H1 (cell line): Measurements from ENCODE around the gene DENND1A. TPM values are rescaled to one million over a fixed set of nuclear protein-coding genes. Genes with fewer than 3 reads are reported as not detected.

ENCODE experiments used
- CTCF ChIA-PET: fragments of 300-600 bp; sonication (Branson Sonifier 250); formaldehyde crosslinking; loops from one replicate; lab custom pipeline; 2021; ENCODE audit not compliant: partially characterized antibody; lab: Charles Lee
- POLR2A ChIA-PET: fragments of 300-600 bp; sonication (Branson Sonifier 250); formaldehyde crosslinking; loops from one replicate; lab custom pipeline; 2021; ENCODE audit warnings: inconsistent platforms; ENCODE audit not compliant: partially characterized antibody; lab: Charles Lee
- DNase-seq, 2 experiments: peaks; one replicate each; pipeline versions ENCODE4 v3.0.0 to v3.0.0-alpha.2; 2010 to 2022; ENCODE audit warnings: low spot score in 2 of 2, low read depth in 1 of 2, mixed read lengths in 1 of 2
- FAIRE-seq: peaks from 2 replicates; lab custom pipeline; 2011; peaks lifted over from hg19 to GRCh38; lab: Jason Lieb, UNC
- H2AFZ ChIP-seq: 2 replicates; pipeline ENCODE4 v1.8.1; 2012; ENCODE audit warnings: low read length, inconsistent platforms
- H2AK5ac ChIP-seq: 2 replicates; pipeline ENCODE4 v1.6.1; 2013; ENCODE audit warnings: low read depth, low read length
- H2BK120ac ChIP-seq: replicated peaks from 2 replicates; pipeline ENCODE3; 2013; ENCODE audit warnings: low read depth, low read length, inconsistent platforms
- H2BK12ac ChIP-seq: 2 replicates; pipeline ENCODE4 v1.6.1; 2013; ENCODE audit warnings: low read depth, low read length
- H2BK15ac ChIP-seq: 2 replicates; pipeline ENCODE4 v1.6.1; 2013; ENCODE audit warnings: low read length
- H2BK20ac ChIP-seq: 2 replicates; pipeline ENCODE4 v1.6.1; 2013; ENCODE audit warnings: low read length
- H2BK5ac ChIP-seq: 2 replicates; pipeline ENCODE4 v1.6.1; 2013; ENCODE audit warnings: low read depth, low read length
- H3K14ac ChIP-seq: 2 replicates; pipeline ENCODE4 v1.6.1; 2013; ENCODE audit warnings: inconsistent platforms; ENCODE audit not compliant: insufficient read length
- H3K18ac ChIP-seq: 2 replicates; pipeline ENCODE4 v1.6.1; 2013; ENCODE audit warnings: low read length; ENCODE audit errors: extremely low read depth
- H3K23ac ChIP-seq: 2 replicates; pipeline ENCODE4 v1.6.1; 2013; ENCODE audit warnings: inconsistent platforms; ENCODE audit not compliant: insufficient read length
- H3K23me2 ChIP-seq: 2 replicates; pipeline ENCODE4 v1.6.1; 2013; ENCODE audit warnings: low read depth, low read length
- H3K27ac ChIP-seq: 2 replicates; pipeline ENCODE4 v1.6.1; 2011; ENCODE audit warnings: low read depth, low read length, inconsistent platforms
- H3K27me3 ChIP-seq, 4 experiments: replicated peaks in 1 of 4; 1 replicate in 1 of 4; 2 replicates in 3 of 4; pipeline versions ENCODE4 v1.6.1 to v1.8.1; 2011 to 2013; ENCODE audit warnings: low read length in 3 of 4, mild to moderate bottlenecking in 3 of 4, inconsistent platforms in 2 of 4, mixed read lengths in 2 of 4, moderate library complexity in 1 of 4; ENCODE audit not compliant: control insufficient read depth in 3 of 4, insufficient read depth in 3 of 4; ENCODE audit errors: extremely low read depth in 1 of 4
- H3K36me3 ChIP-seq, 4 experiments: 2 replicates each; pipeline versions ENCODE4 v1.6.1 to v1.8.1; 2011 to 2013; ENCODE audit warnings: mild to moderate bottlenecking in 4 of 4, low read length in 3 of 4, moderate library complexity in 2 of 4, control low read depth in 1 of 4, inconsistent platforms in 1 of 4; ENCODE audit not compliant: insufficient read depth in 4 of 4, control insufficient read depth in 2 of 4
- H3K4ac ChIP-seq: replicated peaks from 2 replicates; pipeline ENCODE3; 2013; ENCODE audit warnings: low read length, low read depth, mixed read lengths, inconsistent platforms; ENCODE audit not compliant: insufficient read length
- H3K4me1 ChIP-seq, 4 experiments: replicated peaks in 1 of 4; 1 replicate in 1 of 4; 2 replicates in 3 of 4; pipeline versions ENCODE4 v1.6.1 to v1.8.1; 2011 to 2013; ENCODE audit warnings: low read length in 3 of 4, inconsistent platforms in 2 of 4, mixed read lengths in 1 of 4; ENCODE audit not compliant: insufficient read depth in 4 of 4, control insufficient read depth in 3 of 4
- H3K4me2 ChIP-seq, 2 experiments: 2 replicates each; pipeline versions ENCODE4 v1.6.1 to v1.8.1; 2011 to 2013; ENCODE audit warnings: low read depth in 2 of 2, low read length in 2 of 2, control low read depth in 1 of 2, inconsistent platforms in 1 of 2, mild to moderate bottlenecking in 1 of 2; ENCODE audit not compliant: insufficient read depth in 1 of 2
- H3K4me3 ChIP-seq, 4 experiments: fragments of 200-600, 300-600 bp in 1 of 4; sonication (generic), shearing (Covaris generic), sonication (Bioruptor Twin) in 1 of 4; 2 replicates each; pipeline versions ENCODE4 v1.5.1 to v1.8.1; 2011 to 2016; ENCODE audit warnings: low read length in 4 of 4, low read depth in 3 of 4, control low read depth in 2 of 4, inconsistent platforms in 2 of 4, mild to moderate bottlenecking in 2 of 4, mixed read lengths in 1 of 4, moderate library complexity in 1 of 4; ENCODE audit not compliant: insufficient read depth in 2 of 4; ENCODE audit errors: extremely low read depth in 1 of 4
- H3K56ac ChIP-seq: replicated peaks from 2 replicates; pipeline ENCODE3; 2013; ENCODE audit warnings: low read depth, mild to moderate bottlenecking, mixed read lengths, low read length, inconsistent platforms; ENCODE audit not compliant: insufficient read length
- H3K79me1 ChIP-seq: 2 replicates; pipeline ENCODE4 v1.6.1; 2013; ENCODE audit warnings: low read depth, low read length, control low read depth
- H3K79me2 ChIP-seq, 2 experiments: 2 replicates each; pipeline versions ENCODE4 v1.6.1 to v1.8.1; 2012 to 2013; ENCODE audit warnings: low read length in 2 of 2, mild to moderate bottlenecking in 2 of 2, inconsistent platforms in 1 of 2; ENCODE audit not compliant: insufficient read depth in 2 of 2, control insufficient read depth in 1 of 2
- H3K9ac ChIP-seq, 4 experiments: replicated peaks in 1 of 4; 1 replicate in 1 of 4; 2 replicates in 3 of 4; pipeline versions ENCODE4 v1.6.1 to v1.8.1; 2011 to 2013; ENCODE audit warnings: low read depth in 3 of 4, low read length in 3 of 4, control low read depth in 2 of 4, mild to moderate bottlenecking in 2 of 4, moderate library complexity in 2 of 4, inconsistent platforms in 1 of 4; ENCODE audit errors: extremely low read depth in 1 of 4
- H3K9me3 ChIP-seq, 2 experiments: 2 replicates each; pipeline versions ENCODE4 v1.6.1 to v1.8.1; 2012 to 2013; ENCODE audit warnings: mild to moderate bottlenecking in 2 of 2, moderate library complexity in 2 of 2, control low read depth in 1 of 2, inconsistent platforms in 1 of 2, low read depth in 1 of 2, low read length in 1 of 2, mixed read lengths in 1 of 2; ENCODE audit not compliant: insufficient read depth in 2 of 2
- H4K20me1 ChIP-seq, 2 experiments: replicated peaks in 1 of 2; 2 replicates each; pipeline versions ENCODE3 to v1.8.1; 2011 to 2013; ENCODE audit warnings: inconsistent platforms in 2 of 2, low read length in 2 of 2, mild to moderate bottlenecking in 1 of 2; ENCODE audit not compliant: insufficient read depth in 2 of 2, control insufficient read depth in 1 of 2
- H4K5ac ChIP-seq: 2 replicates; pipeline ENCODE4 v1.6.1; 2013; ENCODE audit warnings: low read length, low read depth, mixed read lengths, inconsistent platforms; ENCODE audit not compliant: insufficient read length
- H4K8ac ChIP-seq: 2 replicates; pipeline ENCODE4 v1.8.0; 2013; ENCODE audit warnings: mild to moderate bottlenecking, moderate library complexity, low read length, inconsistent platforms; ENCODE audit not compliant: insufficient read depth; ENCODE audit errors: extremely low read depth
- H4K91ac ChIP-seq: replicated peaks from 2 replicates; pipeline ENCODE3; 2013; ENCODE audit warnings: low read length, mixed read lengths, inconsistent platforms; ENCODE audit not compliant: insufficient read length
- FOSL1 ChIP-seq: IDR thresholded peaks from 2 replicates; pipeline ENCODE4 v1.6.1; 2011; ENCODE audit warnings: mild to moderate bottlenecking, low read depth, low read length, moderate library complexity; ENCODE audit not compliant: insufficient read depth
- WGBS, 2 experiments: shearing (Covaris generic) in 1 of 2; methylation state at CpG; one replicate each; pipeline versions ENCODE4 v1.1.6 to v1.1.7; 2013 to 2015; ENCODE audit warnings: low lambda C conversion rate in 2 of 2, mixed read lengths in 2 of 2, inconsistent platforms in 1 of 2, low coverage in 1 of 2, missing lambda C conversion rate in 1 of 2; ENCODE audit not compliant: insufficient replicate concordance in 2 of 2, insufficient coverage in 1 of 2, insufficient read length in 1 of 2; ENCODE audit errors: extremely low coverage in 1 of 2, missing lambda C conversion rate in 1 of 2; 5-methylcytosine and 5-hydroxymethylcytosine counted together
- polyA plus RNA-seq, 7 experiments: library from polyadenylated mRNA; depleted of rRNA in 3 of 7; stranded (reverse) in 5 of 7; unstranded in 2 of 7; fragments of >200 nt in 5 of 7; fragments of 200-250 nt in 2 of 7; gene quantifications; 1 replicate in 5 of 7; 2 replicates in 1 of 7; 4 replicates in 1 of 7; pipeline versions ENCODE4 v1.2.1 to v1.2.3, GENCODE V29; 2011 to 2013; ENCODE audit warnings: missing spikeins in 2 of 7, mixed read lengths in 2 of 7
- total RNA-seq: library from RNA; stranded (reverse); fragmentation: NEBNext Ultra II Directional; extraction: Animal tissue kit (Norgen Biotek cat#: 25700); gene quantifications from 2 replicates; pipeline ENCODE4 v1.2.1, GENCODE V29; 2021

The DENND1A gene
- total and polyA plus RNA-seq, 2 of the 8 experiments (the other 6 are each of a cell fraction or from before 2014, with no cell fraction given): 24.1 to 26.4 TPM

DNA sequence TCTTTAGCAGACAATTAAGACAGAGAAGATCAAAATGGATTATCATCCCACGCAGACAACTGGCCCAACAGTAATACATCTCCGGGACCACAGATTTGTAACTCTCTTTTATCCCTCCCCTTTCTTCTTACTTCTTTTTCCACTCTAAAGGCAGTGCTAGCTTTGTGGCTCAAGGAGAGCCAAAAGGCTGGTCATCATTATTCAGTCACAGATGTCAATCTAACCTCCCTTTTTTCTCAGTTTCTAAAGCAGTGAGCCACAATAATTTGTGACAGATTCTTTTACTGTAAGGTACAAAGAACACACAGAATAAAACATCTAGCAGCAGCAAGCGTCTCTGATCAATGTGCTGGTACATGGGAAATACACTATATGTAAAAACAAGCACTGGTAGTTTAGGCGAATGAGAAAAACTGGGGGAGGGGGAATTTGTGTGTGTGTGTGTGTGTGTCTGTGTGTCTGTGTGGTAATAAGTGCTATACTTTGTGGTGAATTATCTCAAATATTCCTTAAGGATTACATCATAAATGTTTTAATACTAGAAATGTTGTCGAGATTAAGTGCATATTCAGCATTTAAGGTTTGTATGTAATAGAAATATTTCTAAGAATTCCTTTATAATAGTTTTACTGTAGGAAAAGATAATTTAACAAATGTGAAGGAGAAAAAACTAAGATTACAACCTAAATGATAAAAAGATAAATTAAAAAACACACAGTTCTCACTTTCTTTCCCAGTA is 140.2 kb downstream of the DENND1A start:
- H3K4me2 ChIP-seq: no peak overlapping the region
- no peak for TF ChIP-seq FOSL1
- no peak overlapping the region for H2AK5ac ChIP-seq
- H3K9me3 ChIP-seq: no peaks in the 10 kb centered on the region
- no peak overlapping the region for H2BK120ac ChIP-seq
- H4K91ac ChIP-seq: no peak overlapping the region
- H3K23me2 ChIP-seq: no peaks in the 10 kb centered on the region
- no peaks in the 10 kb centered on the region for H3K36me3 ChIP-seq
- no peak overlapping the region for H2BK12ac ChIP-seq
- H3K27ac ChIP-seq: no peak overlapping the region
- peaks cover 0 to 3% of the 10 kb centered on the region in 2 experiments; a peak in 2 of 4 replicates for H3K79me2 ChIP-seq
- no peak overlapping the region for H4K5ac ChIP-seq
- H4K20me1 ChIP-seq: no peaks in the 10 kb centered on the region
- no peak overlapping the region for H3K23ac ChIP-seq
- no peak overlapping the region for H2BK20ac ChIP-seq
- no peak for DNase-seq
- WGBS, 2 experiments: 83% methylated on average over 5 of the region's 5 CpGs; no CpG with 5 or more reads in 1 of the 2 experiments
- no peaks in the 10 kb centered on the region for H3K27me3 ChIP-seq
- H3K9ac ChIP-seq: no peak overlapping the region
- H4K8ac ChIP-seq: no peak overlapping the region
- no peak overlapping the region for H3K4ac ChIP-seq
- H3K56ac ChIP-seq: no peak overlapping the region
- H2AFZ ChIP-seq: no peak overlapping the region
- H3K79me1 ChIP-seq: no peaks in the 10 kb centered on the region
- H3K4me3 ChIP-seq: no peak overlapping the region
- no peak for FAIRE-seq
- no peak overlapping the region for H2BK5ac ChIP-seq
- ChIA-PET CTCF (interaction anchor here (0.7 kb wide), 1 partner anchor 247 kb away, joined by 3 read pairs; no protein-coding TSS in a partner anchor), POLR2A (no interaction called here)
- no peak overlapping the region for H3K18ac ChIP-seq
- no peak overlapping the region for H3K14ac ChIP-seq
- no peak overlapping the region for H2BK15ac ChIP-seq
- H3K4me1 ChIP-seq: no peaks in the 10 kb centered on the region
